ENCODE data around the gene AATK.

- TF ChIP-seq POLR2A (IDR thresholded peaks at IDR 0.05; ENCODE audit: low read length) (no peak), RCOR1 (IDR thresholded peaks at IDR 0.05; ENCODE audit: low read depth, low read length) (no peak), RAD21 (conservative IDR thresholded peaks at IDR 0.05 in 1 of 2, IDR thresholded peaks at IDR 0.05 in 1 of 2) (no peak), NR3C1 (IDR thresholded peaks at IDR 0.05) (no peak), BHLHE40 (IDR thresholded peaks at IDR 0.05; ENCODE audit: low read depth, low read length) (no peak), HDAC2 (IDR thresholded peaks at IDR 0.05) (no peak)
Measured at GRCh38 chr17:81166033-81166492, at the start of gene AATK.

Measured in A549 (cell line).